Gastrocnemius medialis (tissue), 4 donors: ENCODE measurements around the gene OXSM.

Experiments used
- CTCF ChIP-seq, 5 experiments: fragments of 450-650 bp in 3 of 5; fragments of 200-600 bp in 2 of 5; sonication (generic) in 2 of 5; IDR thresholded peaks in 4 of 5; conservative IDR thresholded peaks in 1 of 5; 1 replicate in 4 of 5; 2 replicates in 1 of 5; pipeline ENCODE4 v1.5.1; 2016 to 2019; ENCODE audit warnings: antibody characterized with exemption in 5 of 5, mild to moderate bottlenecking in 3 of 5, moderate library complexity in 3 of 5
- POLR2A ChIP-seq, 2 donors: fragments of 450-650 bp; IDR thresholded peaks; one replicate each; pipeline ENCODE4 v1.6.1; 2017; ENCODE audit warnings: antibody characterized with exemption in 2 of 2, mild to moderate bottlenecking in 2 of 2, moderate library complexity in 2 of 2

DNA sequence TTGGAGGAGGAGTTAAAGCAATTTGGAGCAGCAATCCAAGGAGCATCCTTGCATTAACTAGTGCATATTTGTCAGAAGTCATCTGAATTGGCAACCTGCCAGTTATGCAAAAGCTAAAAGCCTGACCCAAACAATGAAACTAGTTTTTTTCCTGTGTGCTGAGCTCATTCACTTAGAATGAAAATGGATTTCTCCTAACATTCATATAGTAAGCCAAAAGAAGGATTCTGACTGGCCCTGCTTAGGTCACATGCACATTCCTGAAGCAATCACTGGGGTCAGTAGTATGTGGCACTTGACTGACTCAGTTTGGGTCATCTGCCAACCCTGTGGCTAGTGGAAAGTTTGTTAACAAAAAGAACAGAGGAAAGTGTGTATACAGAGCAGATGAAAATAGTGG is 30.5 kb downstream of the OXSM start:
- TF ChIP-seq POLR2A (IDR thresholded peaks at IDR 0.05), result no peak
- TF ChIP-seq CTCF (IDR thresholded peaks at IDR 0.05 in 4 of 5, conservative IDR thresholded peaks at IDR 0.05 in 1 of 5), result no peak
